Trophoblast cell (in vitro differentiated cells and primary cell): ENCODE results near the gene DYRK3.

Experiments
- DNase-seq, 2 donors: peaks; one replicate each; pipeline ENCODE4 v3.0.0-alpha.2; 2016
- H2AFZ ChIP-seq: 2 replicates; pipeline ENCODE4 v1.6.1; 2013; ENCODE audit warnings: low read length, moderate library complexity, mild to moderate bottlenecking; ENCODE audit not compliant: insufficient read depth, poor library complexity
- H2AK5ac ChIP-seq: 2 replicates; pipeline ENCODE4 v1.6.1; 2013; ENCODE audit warnings: mild to moderate bottlenecking, low read length
- H2BK120ac ChIP-seq: 2 replicates; pipeline ENCODE4 v1.6.1; 2013; ENCODE audit warnings: low read length, mild to moderate bottlenecking, moderate library complexity; ENCODE audit not compliant: insufficient read depth, poor library complexity
- H2BK12ac ChIP-seq: 2 replicates; pipeline ENCODE4 v1.6.1; 2013; ENCODE audit warnings: mild to moderate bottlenecking, low read length, moderate library complexity
- H2BK5ac ChIP-seq: 2 replicates; pipeline ENCODE4 v1.6.1; 2013; ENCODE audit warnings: low read length, low read depth, moderate library complexity, mild to moderate bottlenecking; ENCODE audit not compliant: poor library complexity
- H3K14ac ChIP-seq: 2 replicates; pipeline ENCODE4 v1.6.1; 2013; ENCODE audit warnings: mild to moderate bottlenecking, low read length
- H3K18ac ChIP-seq: 2 replicates; pipeline ENCODE4 v1.6.1; 2013; ENCODE audit warnings: mild to moderate bottlenecking, low read length
- H3K23ac ChIP-seq: 2 replicates; pipeline ENCODE4 v1.6.1; 2013; ENCODE audit warnings: low read length
- H3K27ac ChIP-seq: 2 replicates; pipeline ENCODE4 v1.5.1; 2013; ENCODE audit warnings: low read depth, mild to moderate bottlenecking, inconsistent platforms, low read length, moderate library complexity
- H3K27me3 ChIP-seq: 2 replicates; pipeline ENCODE4 v1.6.1; 2013; ENCODE audit warnings: inconsistent platforms, mild to moderate bottlenecking, low read length, moderate library complexity; ENCODE audit not compliant: insufficient read depth
- H3K36me3 ChIP-seq, 2 experiments: 1 replicate in 1 of 2; 2 replicates in 1 of 2; pipeline ENCODE4 v1.6.1; 2013; ENCODE audit warnings: low read length in 2 of 2, mild to moderate bottlenecking in 2 of 2, moderate library complexity in 1 of 2; ENCODE audit not compliant: insufficient read depth in 2 of 2, control insufficient read depth in 1 of 2
- H3K4ac ChIP-seq: 2 replicates; pipeline ENCODE4 v1.6.1; 2013; ENCODE audit warnings: low read depth, mild to moderate bottlenecking, low read length, moderate library complexity
- H3K4me1 ChIP-seq, 2 experiments: 1 replicate in 1 of 2; 2 replicates in 1 of 2; pipeline ENCODE4 v1.6.1; 2013; ENCODE audit warnings: low read length in 2 of 2, mild to moderate bottlenecking in 2 of 2, moderate library complexity in 1 of 2; ENCODE audit not compliant: insufficient read depth in 2 of 2, control insufficient read depth in 1 of 2
- H3K4me2 ChIP-seq: 2 replicates; pipeline ENCODE4 v1.6.1; 2013; ENCODE audit warnings: inconsistent platforms, mild to moderate bottlenecking, low read length, moderate library complexity
- H3K4me3 ChIP-seq: 2 replicates; pipeline ENCODE4 v1.5.1; 2013; ENCODE audit warnings: mild to moderate bottlenecking, low read depth, low read length, inconsistent platforms
- H3K79me1 ChIP-seq: one replicate; pipeline ENCODE4 v1.6.1; 2013; ENCODE audit warnings: low read length
- H3K79me2 ChIP-seq: 2 replicates; pipeline ENCODE4 v1.6.1; 2013; ENCODE audit warnings: low read length, mild to moderate bottlenecking; ENCODE audit not compliant: control insufficient read depth, insufficient read depth, poor library complexity
- H3K9ac ChIP-seq: 2 replicates; pipeline ENCODE4 v1.6.1; 2013; ENCODE audit warnings: mild to moderate bottlenecking, low read length
- H3K9me3 ChIP-seq: 2 replicates; pipeline ENCODE4 v1.6.1; 2013; ENCODE audit warnings: low read depth, mild to moderate bottlenecking, control low read depth, inconsistent platforms, low read length; ENCODE audit not compliant: insufficient read depth
- H4K12ac ChIP-seq: 2 replicates; pipeline ENCODE4 v1.6.1; 2013; ENCODE audit warnings: low read depth, mild to moderate bottlenecking, low read length, moderate library complexity
- H4K8ac ChIP-seq: 2 replicates; pipeline ENCODE4 v1.6.1; 2013; ENCODE audit warnings: low read depth, mild to moderate bottlenecking, low read length, moderate library complexity
- H4K91ac ChIP-seq: one replicate; pipeline ENCODE4 v1.6.1; 2013; ENCODE audit warnings: low read depth, mild to moderate bottlenecking, low read length, moderate library complexity
- WGBS: extraction: QIAGEN DNeasy Blood & Tissue Kit; methylation state at CpG from one replicate; pipeline ENCODE4 v1.1.7; 2013; ENCODE audit warnings: missing lambda C conversion rate; ENCODE audit not compliant: insufficient read length, insufficient coverage; ENCODE audit errors: extremely low coverage; 5-methylcytosine and 5-hydroxymethylcytosine counted together

DYRK3 gene

DNA sequence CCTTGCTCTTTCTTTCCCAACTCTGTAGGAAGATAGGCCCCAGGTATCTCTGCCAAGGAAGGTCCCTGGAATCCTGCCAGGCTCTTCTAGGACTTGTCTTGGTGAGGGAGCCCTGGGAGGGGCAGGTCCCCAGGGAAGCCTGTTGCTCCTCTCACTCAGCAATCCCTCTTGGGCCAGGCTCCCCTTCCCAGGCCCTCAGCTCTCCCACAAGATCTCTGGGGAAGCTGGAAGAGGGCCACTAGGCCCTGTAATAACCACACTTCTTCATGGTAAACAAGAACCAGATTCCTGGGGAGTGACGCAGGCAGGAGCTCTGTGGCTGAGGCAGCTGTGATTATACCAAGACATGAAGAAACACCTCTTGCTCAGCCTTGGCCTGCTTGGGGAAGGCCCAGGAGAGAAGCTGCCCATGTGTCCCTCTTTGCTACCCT lies 39.4 kb downstream of the DYRK3 start:
- Histone ChIP-seq H2BK12ac (no peak overlapping the region), H3K4ac (no peak overlapping the region), H3K23ac (no peak overlapping the region), H4K12ac (no peak overlapping the region), H2BK120ac (no peak overlapping the region), H2AK5ac (no peak overlapping the region), H2BK5ac (no peak overlapping the region), H3K79me2 (no peaks in the 10 kb centered on the region), H3K27ac (no peak overlapping the region), H3K36me3 (no peaks in the 10 kb centered on the region), H3K4me2 (no peak overlapping the region), H4K91ac (no peak overlapping the region), H3K4me1 (no peaks in the 10 kb centered on the region), H3K4me3 (no peak overlapping the region), H3K27me3 (no peaks in the 10 kb centered on the region), H3K79me1 (no peaks in the 10 kb centered on the region), H3K9ac (no peak overlapping the region), H4K8ac (no peak overlapping the region), H3K14ac (no peak overlapping the region), H3K18ac (no peak overlapping the region), H3K9me3 (no peaks in the 10 kb centered on the region), H2AFZ (no peak overlapping the region)
- DNase-seq: peak; percentile 61 to 68
- no CpG with 5 or more reads among the region's 1 CpG for WGBS

DNA sequence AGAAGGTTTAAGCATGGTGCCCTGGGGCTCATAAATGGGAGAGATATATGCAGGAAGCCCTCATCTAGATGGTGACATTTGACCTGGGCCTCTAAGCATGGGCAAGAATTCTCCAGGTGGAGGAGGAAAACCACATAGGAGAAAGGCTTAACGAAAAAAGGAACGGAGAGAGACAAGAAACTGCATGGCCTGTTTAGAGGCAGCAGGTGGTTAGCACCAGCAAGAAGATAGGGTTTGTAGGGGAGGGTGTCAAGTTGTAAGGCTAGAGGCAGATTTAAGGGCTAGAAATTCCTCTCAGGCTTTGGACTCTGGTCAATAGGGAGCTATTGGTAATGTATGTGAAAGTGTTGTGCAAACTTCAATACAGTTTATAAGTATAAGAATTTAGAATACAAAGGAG lies 41.2 kb downstream of the DYRK3 start:
- Histone ChIP-seq H2AFZ (no peak overlapping the region), H3K18ac (no peak overlapping the region), H3K9me3 (no peaks in the 10 kb centered on the region), H2BK12ac (no peak overlapping the region), H3K23ac (no peak overlapping the region), H2AK5ac (no peak overlapping the region), H3K4me1 (no peaks in the 10 kb centered on the region), H2BK120ac (no peak overlapping the region), H3K4me3 (no peak overlapping the region), H3K79me2 (no peaks in the 10 kb centered on the region), H4K91ac (no peak overlapping the region), H3K9ac (no peak overlapping the region), H3K4ac (no peak overlapping the region), H3K27ac (no peak overlapping the region), H4K8ac (no peak overlapping the region), H3K4me2 (no peak overlapping the region), H4K12ac (no peak overlapping the region), H3K14ac (no peak overlapping the region), H3K79me1 (no peaks in the 10 kb centered on the region), H3K36me3 (no peaks in the 10 kb centered on the region), H2BK5ac (no peak overlapping the region), H3K27me3 (no peaks in the 10 kb centered on the region)
- no CpG with 5 or more reads among the region's 2 CpGs for WGBS
- no peak for DNase-seq

DNA sequence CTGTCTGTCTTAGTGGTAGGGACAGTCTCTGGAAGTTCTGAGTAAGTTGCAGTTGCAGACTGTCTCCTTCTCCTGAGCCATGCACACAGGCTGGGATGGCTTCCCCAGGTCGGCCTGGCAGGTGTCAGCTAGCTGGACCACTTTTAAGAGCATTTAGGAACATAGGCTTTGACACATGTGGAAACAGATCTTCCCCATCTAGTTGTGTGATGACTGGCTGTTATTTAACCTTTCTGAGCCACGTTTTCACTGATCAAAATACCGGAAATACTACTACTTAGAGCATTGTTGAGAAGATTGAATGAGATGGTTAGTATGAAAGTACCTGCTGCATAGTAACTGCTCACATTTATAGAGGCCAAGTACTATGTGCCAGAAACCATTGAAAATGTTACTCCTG lies 43.2 kb downstream of the DYRK3 start:
- Histone ChIP-seq H2BK120ac (no peak overlapping the region), H3K4ac (no peak overlapping the region), H3K14ac (no peak overlapping the region), H2BK5ac (no peak overlapping the region), H4K91ac (no peak overlapping the region), H3K27ac (no peak overlapping the region), H4K8ac (no peak overlapping the region), H2AFZ (no peak overlapping the region), H2BK12ac (no peak overlapping the region), H3K4me3 (no peak overlapping the region), H3K23ac (no peak overlapping the region), H4K12ac (no peak overlapping the region), H3K27me3 (peaks cover 3% of the 10 kb centered on the region), H3K9me3 (no peaks in the 10 kb centered on the region), H3K4me2 (no peak overlapping the region), H3K9ac (no peak overlapping the region), H3K79me2 (no peaks in the 10 kb centered on the region), H3K18ac (no peak overlapping the region), H3K79me1 (no peaks in the 10 kb centered on the region), H3K36me3 (no peaks in the 10 kb centered on the region), H3K4me1 (no peaks in the 10 kb centered on the region), H2AK5ac (no peak overlapping the region)
- DNase-seq: no peak
- WGBS: no CpG with 5 or more reads among the region's 3 CpGs

DNA sequence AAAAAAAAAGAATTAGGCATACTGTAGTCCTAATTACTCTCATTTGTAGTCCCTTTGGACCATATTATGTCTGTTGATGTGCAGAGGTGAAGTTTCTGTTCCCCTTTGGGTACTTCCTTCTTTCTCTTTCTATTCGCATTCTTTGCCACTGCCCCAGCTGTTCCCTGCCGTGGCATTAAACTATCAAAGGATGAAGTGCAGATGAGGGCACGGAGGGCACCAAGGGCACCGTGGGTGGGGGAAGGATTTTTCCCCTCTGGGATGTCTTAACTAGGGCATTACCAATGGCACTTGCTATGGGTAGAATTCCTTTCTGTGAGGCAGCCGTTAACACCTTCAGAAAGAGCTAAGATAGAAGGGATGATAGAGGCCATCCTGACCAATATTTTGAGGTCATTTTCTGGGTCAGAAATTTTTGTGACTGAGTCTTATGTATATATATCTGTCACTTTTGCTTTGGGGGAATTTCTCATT lies 44.4 kb downstream of the DYRK3 start:
- no CpG with 5 or more reads among the region's 5 CpGs for WGBS

More for the DNA sequence above, 44.4 kb downstream of the DYRK3 start:
- Histone ChIP-seq H4K8ac (no peak overlapping the region), H3K23ac (no peak overlapping the region), H3K14ac (no peak overlapping the region), H2AK5ac (no peak overlapping the region), H3K4me2 (no peak overlapping the region), H2AFZ (no peak overlapping the region), H3K27ac (no peak overlapping the region), H3K4me1 (peaks cover 0 to 3% of the 10 kb centered on the region in 2 experiments), H4K12ac (no peak overlapping the region), H3K36me3 (no peaks in the 10 kb centered on the region), H3K9ac (no peak overlapping the region), H3K18ac (no peak overlapping the region), H3K27me3 (peaks cover 4% of the 10 kb centered on the region), H3K79me1 (no peaks in the 10 kb centered on the region), H2BK5ac (no peak overlapping the region), H2BK120ac (no peak overlapping the region), H3K4ac (no peak overlapping the region), H4K91ac (no peak overlapping the region), H3K4me3 (no peak overlapping the region), H2BK12ac (no peak overlapping the region), H3K79me2 (no peaks in the 10 kb centered on the region), H3K9me3 (no peaks in the 10 kb centered on the region)
- no peak for DNase-seq
